ENCODE results near the gene OR10K1. TPM values are rescaled to one million over a fixed set of nuclear protein-coding genes. Genes with fewer than 3 reads are reported as not detected.

The OR10K1 gene
- total RNA-seq, 1 donor from 2014 or later = not detected

GRCh38 chr1:158457246-158457645, 4.4 kb upstream of the OR10K1 start:
- H3K4me1 Mint-ChIP-seq (ENCODE audit: low read depth, unreplicated experiment) = peaks cover 10% of the 10 kb centered on the region
- H3K36me3 Mint-ChIP-seq (ENCODE audit: low read depth, unreplicated experiment) = no peaks in the 10 kb centered on the region
- H3K9me3 Mint-ChIP-seq (ENCODE audit: unreplicated experiment) = no peaks in the 10 kb centered on the region
- H3K27ac ChIP-seq (ENCODE audit: low read depth, low read length) = no peak overlapping the region
- no peaks in the 10 kb centered on the region for H3K9me3 ChIP-seq (ENCODE audit: insufficient read depth, low read depth, low read length)
- H3K36me3 ChIP-seq (ENCODE audit: insufficient read depth, low read length) = no peaks in the 10 kb centered on the region
- no peak overlapping the region for H3K27ac Mint-ChIP-seq (ENCODE audit: unreplicated experiment)
- H4K20me1 ChIP-seq (ENCODE audit: insufficient read depth, low read length) = no peaks in the 10 kb centered on the region
- H3K79me2 ChIP-seq (ENCODE audit: insufficient read depth, low read length) = no peaks in the 10 kb centered on the region
- H2AFZ ChIP-seq (ENCODE audit: low read depth, low read length) = no peak overlapping the region
- H3K27me3 Mint-ChIP-seq (ENCODE audit: low read depth, unreplicated experiment) = no peaks in the 10 kb centered on the region
- no peak overlapping the region for H3K4me3 Mint-ChIP-seq (ENCODE audit: unreplicated experiment)
- DNase-seq (ENCODE audit: low read depth) (no peak), FAIRE-seq (no peak)
- no peak overlapping the region for H3K4me2 ChIP-seq (ENCODE audit: low read length)
- no peak overlapping the region for H3K4me3 ChIP-seq (ENCODE audit: insufficient read depth, low read depth, low read length)
- no peaks in the 10 kb centered on the region for H3K4me1 ChIP-seq (ENCODE audit: insufficient read depth, low read length)
- TF ChIP-seq CTCF (IDR thresholded peaks at IDR 0.05; ENCODE audit: insufficient read depth, low read depth, low read length) = no peak
- TF ChIP-seq EZH2 (IDR thresholded peaks at IDR 0.05; ENCODE audit: insufficient read depth, low read length) = no peak
- H3K9ac ChIP-seq (ENCODE audit: low read length) = no peak overlapping the region
- H3K27me3 ChIP-seq (ENCODE audit: insufficient read depth, low read length) = no peaks in the 10 kb centered on the region

GRCh38 chr1:158458263-158458662, 3.4 kb upstream of the OR10K1 start:
- Histone ChIP-seq H3K4me1 (ENCODE audit: insufficient read depth, low read length) (no peaks in the 10 kb centered on the region), H3K9ac (ENCODE audit: low read length) (no peak overlapping the region), H3K9me3 (ENCODE audit: insufficient read depth, low read depth, low read length) (no peaks in the 10 kb centered on the region), H3K4me3 (ENCODE audit: insufficient read depth, low read depth, low read length) (no peak overlapping the region), H2AFZ (ENCODE audit: low read depth, low read length) (no peak overlapping the region), H3K27ac (ENCODE audit: low read depth, low read length) (no peak overlapping the region), H3K27me3 (ENCODE audit: insufficient read depth, low read length) (no peaks in the 10 kb centered on the region), H3K4me2 (ENCODE audit: low read length) (no peak overlapping the region), H3K79me2 (ENCODE audit: insufficient read depth, low read length) (no peaks in the 10 kb centered on the region), H3K36me3 (ENCODE audit: insufficient read depth, low read length) (no peaks in the 10 kb centered on the region), H4K20me1 (ENCODE audit: insufficient read depth, low read length) (no peaks in the 10 kb centered on the region)
- Mint-ChIP-seq H3K27me3 (ENCODE audit: low read depth, unreplicated experiment) (no peaks in the 10 kb centered on the region), H3K36me3 (ENCODE audit: low read depth, unreplicated experiment) (no peaks in the 10 kb centered on the region), H3K4me1 (ENCODE audit: low read depth, unreplicated experiment) (peaks cover 10% of the 10 kb centered on the region), H3K4me3 (ENCODE audit: unreplicated experiment) (no peak overlapping the region), H3K9me3 (ENCODE audit: unreplicated experiment) (no peaks in the 10 kb centered on the region), H3K27ac (ENCODE audit: unreplicated experiment) (peak overlapping the region; percentile 38)
- FAIRE-seq (no peak), DNase-seq (ENCODE audit: low read depth) (no peak)
- TF ChIP-seq EZH2 (IDR thresholded peaks at IDR 0.05; ENCODE audit: insufficient read depth, low read length) = no peak

GRCh38 chr1:158471920-158472319, 10.3 kb downstream of the OR10K1 start, which contains the start of gene OR10R2:
TSS of gene OR10R2 (plus strand) at chr1:158472220. CDS start at chr1:158472326, 106 bp downstream.
- DNase-seq (ENCODE audit: low read depth) = no peak
- TF ChIP-seq CTCF (IDR thresholded peaks at IDR 0.05; ENCODE audit: insufficient read depth, low read depth, low read length) = no peak
- TF ChIP-seq EZH2 (IDR thresholded peaks at IDR 0.05; ENCODE audit: insufficient read depth, low read length) = no peak
- FAIRE-seq = no peak

More at GRCh38 chr1:158471920-158472319, 10.3 kb downstream of the OR10K1 start, which contains the start of gene OR10R2:
- Histone ChIP-seq H3K27me3 (ENCODE audit: insufficient read depth, low read length) (no peaks in the 10 kb centered on the region), H3K27ac (ENCODE audit: low read depth, low read length) (no peak within 1 kb of the TSS), H3K79me2 (ENCODE audit: insufficient read depth, low read length) (no peaks in the 10 kb centered on the region), H3K9me3 (ENCODE audit: insufficient read depth, low read depth, low read length) (no peaks in the 10 kb centered on the region), H3K9ac (ENCODE audit: low read length) (no peak within 1 kb of the TSS), H4K20me1 (ENCODE audit: insufficient read depth, low read length) (no peaks in the 10 kb centered on the region), H3K4me2 (ENCODE audit: low read length) (no peak within 1 kb of the TSS), H3K4me1 (ENCODE audit: insufficient read depth, low read length) (no peaks in the 10 kb centered on the region), H3K4me3 (ENCODE audit: insufficient read depth, low read depth, low read length) (no peak within 1 kb of the TSS), H3K36me3 (ENCODE audit: insufficient read depth, low read length) (no peaks in the 10 kb centered on the region), H2AFZ (ENCODE audit: low read depth, low read length) (no peak within 1 kb of the TSS)
- Mint-ChIP-seq H3K4me3 (ENCODE audit: unreplicated experiment) (no peak within 1 kb of the TSS), H3K36me3 (ENCODE audit: low read depth, unreplicated experiment) (no peaks in the 10 kb centered on the region), H3K27ac (ENCODE audit: unreplicated experiment) (no peak within 1 kb of the TSS), H3K27me3 (ENCODE audit: low read depth, unreplicated experiment) (no peaks in the 10 kb centered on the region), H3K9me3 (ENCODE audit: unreplicated experiment) (no peaks in the 10 kb centered on the region), H3K4me1 (ENCODE audit: low read depth, unreplicated experiment) (peaks cover 8% of the 10 kb centered on the region)

Data from astrocyte (in vitro differentiated cells and primary cell).